ENCODE data around the gene ARHGEF3.
"Not testable (repeated sequence)": the region's sequence is repeated elsewhere in the genome, so short reads cannot be mapped to it uniquely, and the experiment has no call there.

ARHGEF3 gene

GRCh38 chr3:56704706-56705105 is 97.0 kb downstream of the ARHGEF3 start:
- Histone ChIP-seq H3K36me3 (ENCODE audit: insufficient read depth, low read length) (no peaks in the 10 kb centered on the region), H3K4me2 (ENCODE audit: low read length) (no peak overlapping the region), H3K4me3 (ENCODE audit: low read length) (no peak overlapping the region), H3K4me1 (ENCODE audit: control insufficient read depth, insufficient read depth, low read length) (no peaks in the 10 kb centered on the region), H3K9me3 (replicated peaks; ENCODE audit: low read length) (no peaks in the 10 kb centered on the region), H3K9ac (ENCODE audit: low read depth, low read length) (no peak overlapping the region), H3K27me3 (ENCODE audit: control insufficient read depth, insufficient read depth, low read length) (no peaks in the 10 kb centered on the region)

DNA sequence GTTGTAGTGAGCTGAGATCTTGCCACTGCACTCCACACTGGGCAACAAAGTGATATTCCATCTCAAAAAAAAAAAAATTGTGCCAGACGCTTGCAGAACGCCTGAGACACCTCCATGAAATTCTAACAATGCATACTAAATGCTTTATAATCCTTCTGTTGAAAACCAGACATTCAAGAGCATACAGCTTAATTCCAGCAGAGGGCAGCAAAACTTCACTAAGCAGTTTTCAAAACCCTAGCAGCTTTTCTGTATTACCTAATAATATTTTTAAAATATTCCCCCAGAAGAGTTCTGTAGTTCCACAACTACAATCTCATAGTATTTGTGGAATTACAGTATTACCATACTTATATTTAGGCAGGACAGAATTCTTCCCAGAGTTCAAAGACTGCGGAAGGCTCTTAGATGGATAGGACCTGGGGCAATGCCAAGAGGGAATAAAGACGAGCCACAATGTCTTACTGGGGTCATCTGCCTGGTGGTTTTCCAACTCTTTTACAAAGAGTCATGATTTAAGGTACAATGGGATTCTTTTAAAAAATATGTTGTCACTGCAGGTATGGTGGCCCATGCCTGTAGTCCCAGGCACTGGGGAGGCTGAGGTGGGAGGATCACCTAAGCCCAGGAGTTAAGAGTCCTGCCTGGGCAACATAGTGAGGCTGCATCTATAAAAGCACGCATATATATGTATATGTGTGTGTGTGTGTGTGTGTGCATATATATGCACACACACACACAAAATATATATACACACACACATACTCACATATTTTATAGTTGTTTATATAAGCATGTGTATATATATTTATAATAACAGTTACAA is 99.0 kb downstream of the ARHGEF3 start:
- no peak overlapping the region for H3K4me2 ChIP-seq (ENCODE audit: low read length)
- no peaks in the 10 kb centered on the region for H3K4me1 ChIP-seq (ENCODE audit: control insufficient read depth, insufficient read depth, low read length)
- no peak overlapping the region for H3K9ac ChIP-seq (ENCODE audit: low read depth, low read length)
- no peaks in the 10 kb centered on the region for H3K27me3 ChIP-seq (ENCODE audit: control insufficient read depth, insufficient read depth, low read length)
- H3K4me3 ChIP-seq (ENCODE audit: low read length): no peak overlapping the region
- H3K36me3 ChIP-seq (ENCODE audit: insufficient read depth, low read length): no peaks in the 10 kb centered on the region
- H3K9me3 ChIP-seq (replicated peaks; ENCODE audit: low read length): no peaks in the 10 kb centered on the region

GRCh38 chr3:56700151-56700550 is 101.6 kb downstream of the ARHGEF3 start:
- Histone ChIP-seq H3K4me2 (ENCODE audit: low read length) (no peak overlapping the region), H3K9ac (ENCODE audit: low read depth, low read length) (no peak overlapping the region)

GRCh38 chr3:56694867-56695683 is 106.7 kb downstream of the ARHGEF3 start:
- Histone ChIP-seq H3K4me2 (ENCODE audit: low read length) (no peak overlapping the region), H3K27me3 (ENCODE audit: control insufficient read depth, insufficient read depth, low read length) (no peaks in the 10 kb centered on the region), H3K4me3 (ENCODE audit: low read length) (no peak overlapping the region), H3K9ac (ENCODE audit: low read depth, low read length) (no peak overlapping the region), H3K9me3 (replicated peaks; ENCODE audit: low read length) (no peaks in the 10 kb centered on the region), H3K36me3 (ENCODE audit: insufficient read depth, low read length) (no peaks in the 10 kb centered on the region), H3K4me1 (ENCODE audit: control insufficient read depth, insufficient read depth, low read length) (no peaks in the 10 kb centered on the region)

More at GRCh38 chr3:56700151-56700550, 101.6 kb downstream of the ARHGEF3 start:
- H3K9me3 ChIP-seq (replicated peaks; ENCODE audit: low read length): no peaks in the 10 kb centered on the region
- H3K27me3 ChIP-seq (ENCODE audit: control insufficient read depth, insufficient read depth, low read length): no peaks in the 10 kb centered on the region
- H3K36me3 ChIP-seq (ENCODE audit: insufficient read depth, low read length): no peaks in the 10 kb centered on the region
- H3K4me1 ChIP-seq (ENCODE audit: control insufficient read depth, insufficient read depth, low read length): no peaks in the 10 kb centered on the region
- no peak overlapping the region for H3K4me3 ChIP-seq (ENCODE audit: low read length)

- H3K9ac ChIP-seq (ENCODE audit: low read depth, low read length): no peak overlapping the region
- H3K4me3 ChIP-seq (ENCODE audit: low read length): no peak overlapping the region
- H3K9me3 ChIP-seq (replicated peaks; ENCODE audit: low read length): no peaks in the 10 kb centered on the region
- H3K27me3 ChIP-seq (ENCODE audit: control insufficient read depth, insufficient read depth, low read length): no peaks in the 10 kb centered on the region
- H3K4me2 ChIP-seq (ENCODE audit: low read length): no peak overlapping the region
- H3K4me1 ChIP-seq (ENCODE audit: control insufficient read depth, insufficient read depth, low read length): no peaks in the 10 kb centered on the region
- no peaks in the 10 kb centered on the region for H3K36me3 ChIP-seq (ENCODE audit: insufficient read depth, low read length)
Measured at GRCh38 chr3:56693750-56694149, 108.0 kb downstream of the ARHGEF3 start.

- not testable (repeated sequence) for H3K4me3 ChIP-seq (ENCODE audit: low read length); H3K9me3 ChIP-seq (replicated peaks; ENCODE audit: low read length); H3K4me2 ChIP-seq (ENCODE audit: low read length); H3K4me1 ChIP-seq (ENCODE audit: control insufficient read depth, insufficient read depth, low read length); H3K27me3 ChIP-seq (ENCODE audit: control insufficient read depth, insufficient read depth, low read length); H3K9ac ChIP-seq (ENCODE audit: low read depth, low read length); H3K36me3 ChIP-seq (ENCODE audit: insufficient read depth, low read length)
Measured at GRCh38 chr3:56692520-56693433, 109.0 kb downstream of the ARHGEF3 start.

- not testable (repeated sequence) for H3K36me3 ChIP-seq (ENCODE audit: insufficient read depth, low read length); H3K9ac ChIP-seq (ENCODE audit: low read depth, low read length); H3K4me3 ChIP-seq (ENCODE audit: low read length); H3K9me3 ChIP-seq (replicated peaks; ENCODE audit: low read length); H3K4me1 ChIP-seq (ENCODE audit: control insufficient read depth, insufficient read depth, low read length); H3K4me2 ChIP-seq (ENCODE audit: low read length); H3K27me3 ChIP-seq (ENCODE audit: control insufficient read depth, insufficient read depth, low read length)
Measured at GRCh38 chr3:56692001-56692365, 109.8 kb downstream of the ARHGEF3 start.

- Histone ChIP-seq H3K4me2 (ENCODE audit: low read length) (no peak overlapping the region), H3K36me3 (ENCODE audit: insufficient read depth, low read length) (no peaks in the 10 kb centered on the region), H3K4me3 (ENCODE audit: low read length) (no peak overlapping the region), H3K9me3 (replicated peaks; ENCODE audit: low read length) (no peaks in the 10 kb centered on the region), H3K27me3 (ENCODE audit: control insufficient read depth, insufficient read depth, low read length) (no peaks in the 10 kb centered on the region), H3K9ac (ENCODE audit: low read depth, low read length) (no peak overlapping the region), H3K4me1 (ENCODE audit: control insufficient read depth, insufficient read depth, low read length) (no peaks in the 10 kb centered on the region)
Measured at GRCh38 chr3:56691165-56692000, 110.4 kb downstream of the ARHGEF3 start.

DNA sequence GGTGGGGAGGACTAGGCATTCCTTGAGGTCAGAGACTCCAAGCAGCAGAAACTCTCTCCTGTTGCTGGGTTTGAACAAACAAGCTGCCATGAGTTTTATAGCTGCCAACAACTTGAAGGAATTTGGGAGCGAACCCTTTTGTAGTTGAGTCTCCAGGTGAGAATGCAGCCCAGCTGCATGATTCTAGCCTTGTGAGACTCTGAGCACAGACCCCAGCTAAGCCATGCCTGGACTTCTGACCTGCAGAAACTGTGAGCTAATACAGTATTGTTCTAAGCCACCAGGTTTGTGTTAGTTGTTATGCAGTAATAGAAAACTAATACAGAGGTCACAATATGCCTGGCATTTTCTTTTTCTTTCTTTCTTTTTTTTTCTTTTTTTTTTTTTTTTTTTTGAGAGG is 112.4 kb downstream of the ARHGEF3 start:
- H3K4me2 ChIP-seq (ENCODE audit: low read length): no peak overlapping the region
- H3K9ac ChIP-seq (ENCODE audit: low read depth, low read length): no peak overlapping the region
- peaks cover 1% of the 10 kb centered on the region for H3K36me3 ChIP-seq (ENCODE audit: insufficient read depth, low read length)

GRCh38 chr3:56688191-56688590 is 113.6 kb downstream of the ARHGEF3 start:
- peaks cover 4% of the 10 kb centered on the region for H3K9me3 ChIP-seq (replicated peaks; ENCODE audit: low read length)

More for the DNA sequence above, 112.4 kb downstream of the ARHGEF3 start:
- Histone ChIP-seq H3K4me3 (ENCODE audit: low read length) (no peak overlapping the region), H3K9me3 (replicated peaks; ENCODE audit: low read length) (no peaks in the 10 kb centered on the region), H3K27me3 (ENCODE audit: control insufficient read depth, insufficient read depth, low read length) (no peaks in the 10 kb centered on the region), H3K4me1 (ENCODE audit: control insufficient read depth, insufficient read depth, low read length) (no peaks in the 10 kb centered on the region)

More at GRCh38 chr3:56688191-56688590, 113.6 kb downstream of the ARHGEF3 start:
- no peak overlapping the region for H3K4me2 ChIP-seq (ENCODE audit: low read length)
- H3K4me1 ChIP-seq (ENCODE audit: control insufficient read depth, insufficient read depth, low read length): peaks cover 4% of the 10 kb centered on the region
- no peaks in the 10 kb centered on the region for H3K27me3 ChIP-seq (ENCODE audit: control insufficient read depth, insufficient read depth, low read length)
- peaks cover 2% of the 10 kb centered on the region for H3K36me3 ChIP-seq (ENCODE audit: insufficient read depth, low read length)
- no peak overlapping the region for H3K4me3 ChIP-seq (ENCODE audit: low read length)
- H3K9ac ChIP-seq (ENCODE audit: low read depth, low read length): no peak overlapping the region

All from skeletal muscle satellite cell (primary cell).